ENCODE data around the gene C17orf75.
A peak's percentile ranks its signal among the peaks of the same experiment; 100 is the strongest.

Gene C17orf75

DNA sequence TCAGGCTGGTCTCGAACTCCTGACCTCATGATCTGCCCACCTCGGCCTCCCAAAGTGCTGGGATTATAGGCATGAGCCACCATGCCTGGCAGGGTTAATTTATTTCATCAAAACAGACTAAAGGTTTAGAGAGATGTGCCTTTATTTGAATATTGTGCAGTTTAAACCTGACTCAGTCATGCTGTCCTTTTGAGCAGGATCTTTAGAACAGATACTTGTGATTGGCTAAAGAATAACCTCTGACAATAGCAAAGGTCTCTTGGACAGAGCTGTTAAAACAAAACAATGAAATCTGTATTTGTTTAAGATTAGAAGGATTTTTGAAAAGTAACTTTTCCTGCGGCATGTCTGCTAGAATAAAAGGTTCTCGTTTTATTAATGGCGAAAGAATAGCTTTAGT lies 44.0 kb upstream of the C17orf75 start:
- no peak for DNase-seq
- Histone ChIP-seq H3K79me1 (replicated peaks; ENCODE audit: low read length, poor library complexity, severe bottlenecking) (peaks cover 6% of the 10 kb centered on the region), H4K8ac (ENCODE audit: low read length) (no peak overlapping the region), H2BK5ac (ENCODE audit: low read depth, low read length, poor library complexity, severe bottlenecking) (no peak overlapping the region), H3K9me3 (ENCODE audit: control insufficient read depth, low read length) (no peaks in the 10 kb centered on the region), H3K4me1 (ENCODE audit: control insufficient read depth, insufficient read depth, low read depth, low read length) (peaks cover 2% of the 10 kb centered on the region), H4K91ac (ENCODE audit: low read length) (no peak overlapping the region), H3K18ac (ENCODE audit: low read depth in 1 of 2, low read length in 2 of 2) (no peak overlapping the region), H2BK12ac (ENCODE audit: low read length in 2 of 2) (no peak overlapping the region), H3K9ac (ENCODE audit: low read length) (no peak overlapping the region), H2BK15ac (ENCODE audit: low read depth, poor library complexity, severe bottlenecking) (no peak overlapping the region), H2BK120ac (ENCODE audit: low read depth, low read length) (no peak overlapping the region), H2AK5ac (ENCODE audit: low read length, severe bottlenecking) (no peak overlapping the region), H2AFZ (ENCODE audit: low read depth, low read length) (no peak overlapping the region), H3K14ac (ENCODE audit: low read length in 2 of 2) (no peak overlapping the region), H3K4ac (ENCODE audit: low read depth in 1 of 2, low read length in 2 of 2) (no peak overlapping the region), H3K27ac (ENCODE audit: low read length, poor library complexity, severe bottlenecking) (no peak overlapping the region), H3K23ac (ENCODE audit: low read length in 2 of 2) (no peak overlapping the region), H3K4me2 (ENCODE audit: low read length, poor library complexity, severe bottlenecking) (no peak overlapping the region), H3K4me3 (ENCODE audit: insufficient read depth in 1 of 2, low read depth in 1 of 2, low read length in 2 of 2) (no peak overlapping the region), H3K36me3 (ENCODE audit: control insufficient read depth in 1 of 2, insufficient read depth in 2 of 2, low read depth in 1 of 2, low read length in 2 of 2) (peaks cover 9 to 63% of the 10 kb centered on the region in 2 experiments), H3K27me3 (ENCODE audit: control insufficient read depth in 1 of 2, insufficient read depth in 1 of 2, low read length in 2 of 2) (no peaks in the 10 kb centered on the region)
- WGBS = 97% methylated on average over 5 of the region's 5 CpGs

- Histone ChIP-seq H2BK5ac (ENCODE audit: low read depth, low read length, poor library complexity, severe bottlenecking) (no peak overlapping the region), H3K27ac (ENCODE audit: low read length, poor library complexity, severe bottlenecking) (no peak overlapping the region), H3K18ac (ENCODE audit: low read depth in 1 of 2, low read length in 2 of 2) (no peak overlapping the region), H4K8ac (ENCODE audit: low read length) (no peak overlapping the region), H3K79me1 (replicated peaks; ENCODE audit: low read length, poor library complexity, severe bottlenecking) (peaks cover 6% of the 10 kb centered on the region), H2AFZ (ENCODE audit: low read depth, low read length) (no peak overlapping the region), H3K14ac (ENCODE audit: low read length in 2 of 2) (no peak overlapping the region), H3K4ac (ENCODE audit: low read depth in 1 of 2, low read length in 2 of 2) (no peak overlapping the region), H3K23ac (ENCODE audit: low read length in 2 of 2) (no peak overlapping the region), H2BK12ac (ENCODE audit: low read length in 2 of 2) (no peak overlapping the region), H3K27me3 (ENCODE audit: control insufficient read depth in 1 of 2, insufficient read depth in 1 of 2, low read length in 2 of 2) (no peaks in the 10 kb centered on the region), H2AK5ac (ENCODE audit: low read length, severe bottlenecking) (no peak overlapping the region), H3K9me3 (ENCODE audit: control insufficient read depth, low read length) (no peaks in the 10 kb centered on the region), H3K9ac (ENCODE audit: low read length) (no peak overlapping the region), H3K36me3 (ENCODE audit: control insufficient read depth in 1 of 2, insufficient read depth in 2 of 2, low read depth in 1 of 2, low read length in 2 of 2) (peaks cover 12 to 71% of the 10 kb centered on the region in 2 experiments), H3K4me1 (ENCODE audit: control insufficient read depth, insufficient read depth, low read depth, low read length) (peaks cover 4% of the 10 kb centered on the region), H3K4me3 (ENCODE audit: insufficient read depth in 1 of 2, low read depth in 1 of 2, low read length in 2 of 2) (no peak overlapping the region), H3K4me2 (ENCODE audit: low read length, poor library complexity, severe bottlenecking) (no peak overlapping the region), H4K91ac (ENCODE audit: low read length) (no peak overlapping the region), H2BK15ac (ENCODE audit: low read depth, poor library complexity, severe bottlenecking) (no peak overlapping the region), H2BK120ac (ENCODE audit: low read depth, low read length) (no peak overlapping the region)
- 95% methylated on average over 4 of the region's 7 CpGs for WGBS
- no peak for DNase-seq
Measured at GRCh38 chr17:32385121-32385520, 43.1 kb upstream of the C17orf75 start.

DNA sequence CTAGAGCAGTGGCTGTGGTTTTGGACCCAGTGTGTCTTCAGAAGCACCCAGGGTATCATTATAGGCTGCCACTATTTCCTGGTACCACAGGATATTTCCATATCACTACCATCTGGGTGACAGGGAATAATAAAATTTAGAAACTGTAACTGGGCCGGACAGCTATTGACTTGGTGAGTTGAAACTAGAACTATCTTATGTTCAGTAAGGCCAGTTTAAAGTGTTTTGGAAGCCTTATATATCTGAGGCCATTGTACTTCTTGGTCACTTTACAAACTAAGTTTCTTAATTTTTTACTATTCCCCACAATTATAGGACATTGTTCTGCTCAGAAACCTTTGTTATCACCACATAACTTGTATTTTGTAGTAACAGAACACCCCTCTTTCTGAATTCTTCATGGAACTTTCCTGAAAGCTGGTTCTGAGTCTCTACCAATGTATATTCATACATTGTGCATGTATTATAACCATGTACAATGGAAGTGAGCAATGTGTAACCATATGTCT lies 42.0 kb upstream of the C17orf75 start:
- no peak for DNase-seq
- H2AK5ac ChIP-seq (ENCODE audit: low read length, severe bottlenecking) = no peak overlapping the region
- H2BK15ac ChIP-seq (ENCODE audit: low read depth, poor library complexity, severe bottlenecking) = no peak overlapping the region
- peaks cover 4% of the 10 kb centered on the region for H3K4me1 ChIP-seq (ENCODE audit: control insufficient read depth, insufficient read depth, low read depth, low read length)
- no peak overlapping the region for H3K23ac ChIP-seq (ENCODE audit: low read length in 2 of 2)
- H3K9me3 ChIP-seq (ENCODE audit: control insufficient read depth, low read length) = no peaks in the 10 kb centered on the region
- peaks cover 6% of the 10 kb centered on the region for H3K79me1 ChIP-seq (replicated peaks; ENCODE audit: low read length, poor library complexity, severe bottlenecking)
- no peak overlapping the region for H3K9ac ChIP-seq (ENCODE audit: low read length)
- no peaks in the 10 kb centered on the region for H3K27me3 ChIP-seq (ENCODE audit: control insufficient read depth in 1 of 2, insufficient read depth in 1 of 2, low read length in 2 of 2)
- H3K4me3 ChIP-seq (ENCODE audit: insufficient read depth in 1 of 2, low read depth in 1 of 2, low read length in 2 of 2) = no peak overlapping the region
- H3K27ac ChIP-seq (ENCODE audit: low read length, poor library complexity, severe bottlenecking) = no peak overlapping the region
- H2BK120ac ChIP-seq (ENCODE audit: low read depth, low read length) = no peak overlapping the region
- no peak overlapping the region for H2BK12ac ChIP-seq (ENCODE audit: low read length in 2 of 2)
- H3K4ac ChIP-seq (ENCODE audit: low read depth in 1 of 2, low read length in 2 of 2) = no peak overlapping the region
- H4K8ac ChIP-seq (ENCODE audit: low read length) = no peak overlapping the region
- H4K91ac ChIP-seq (ENCODE audit: low read length) = no peak overlapping the region
- H3K14ac ChIP-seq (ENCODE audit: low read length in 2 of 2) = no peak overlapping the region
- H2AFZ ChIP-seq (ENCODE audit: low read depth, low read length) = no peak overlapping the region
- H3K18ac ChIP-seq (ENCODE audit: low read depth in 1 of 2, low read length in 2 of 2) = no peak overlapping the region
- no peak overlapping the region for H3K4me2 ChIP-seq (ENCODE audit: low read length, poor library complexity, severe bottlenecking)
- WGBS = 100% methylated on average over 1 of the region's 1 CpG
- H3K36me3 ChIP-seq (ENCODE audit: control insufficient read depth in 1 of 2, insufficient read depth in 2 of 2, low read depth in 1 of 2, low read length in 2 of 2) = peaks cover 12 to 80% of the 10 kb centered on the region in 2 experiments
- no peak overlapping the region for H2BK5ac ChIP-seq (ENCODE audit: low read depth, low read length, poor library complexity, severe bottlenecking)

DNA sequence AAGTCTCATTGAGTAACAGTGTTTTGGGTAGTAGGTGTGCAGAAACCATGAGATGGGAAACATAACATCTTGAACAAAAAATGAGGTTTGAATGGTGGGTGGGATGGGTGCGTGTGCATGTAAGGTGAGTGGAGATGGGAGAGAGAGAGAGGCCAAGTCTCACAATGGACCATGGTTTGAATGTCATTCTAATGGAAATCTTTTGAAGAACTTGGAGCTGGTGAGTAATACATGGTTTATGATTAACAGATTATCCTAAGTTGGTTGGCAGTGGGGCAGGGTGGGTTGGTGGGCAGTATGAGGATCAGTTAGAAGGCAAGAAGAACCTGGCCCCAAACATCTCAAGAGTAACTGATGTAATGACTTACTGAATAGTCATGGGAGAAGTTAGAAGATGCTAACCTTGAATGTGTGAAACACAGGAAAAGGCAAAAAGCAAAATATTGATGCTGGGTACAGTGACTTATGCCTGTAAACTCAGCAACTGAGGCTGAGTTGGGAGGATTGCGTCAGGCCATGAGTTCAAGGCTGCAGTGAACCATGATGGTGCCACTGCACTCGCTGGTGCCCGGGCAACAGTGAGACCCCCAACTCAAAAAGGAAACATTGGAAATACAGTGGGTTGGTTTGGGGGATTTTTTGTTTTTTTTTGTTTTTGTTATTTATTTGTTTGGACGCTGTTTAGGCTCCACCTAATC lies 40.7 kb upstream of the C17orf75 start:
- Histone ChIP-seq H3K9me3 (ENCODE audit: control insufficient read depth, low read length) (no peaks in the 10 kb centered on the region), H3K4me3 (ENCODE audit: insufficient read depth in 1 of 2, low read depth in 1 of 2, low read length in 2 of 2) (no peak overlapping the region), H3K4ac (ENCODE audit: low read depth in 1 of 2, low read length in 2 of 2) (no peak overlapping the region), H2BK120ac (ENCODE audit: low read depth, low read length) (no peak overlapping the region), H4K91ac (ENCODE audit: low read length) (no peak overlapping the region), H3K27ac (ENCODE audit: low read length, poor library complexity, severe bottlenecking) (peak overlapping the region; percentile 5), H3K14ac (ENCODE audit: low read length in 2 of 2) (no peak overlapping the region), H3K9ac (ENCODE audit: low read length) (no peak overlapping the region), H3K4me2 (ENCODE audit: low read length, poor library complexity, severe bottlenecking) (no peak overlapping the region), H2BK15ac (ENCODE audit: low read depth, poor library complexity, severe bottlenecking) (no peak overlapping the region), H3K79me1 (replicated peaks; ENCODE audit: low read length, poor library complexity, severe bottlenecking) (peaks cover 2% of the 10 kb centered on the region), H2BK5ac (ENCODE audit: low read depth, low read length, poor library complexity, severe bottlenecking) (no peak overlapping the region), H3K18ac (ENCODE audit: low read depth in 1 of 2, low read length in 2 of 2) (no peak overlapping the region), H3K23ac (ENCODE audit: low read length in 2 of 2) (no peak overlapping the region), H3K36me3 (ENCODE audit: control insufficient read depth in 1 of 2, insufficient read depth in 2 of 2, low read depth in 1 of 2, low read length in 2 of 2) (peaks cover 6 to 80% of the 10 kb centered on the region in 2 experiments), H2AFZ (ENCODE audit: low read depth, low read length) (no peak overlapping the region), H2BK12ac (ENCODE audit: low read length in 2 of 2) (no peak overlapping the region), H4K8ac (ENCODE audit: low read length) (no peak overlapping the region), H3K27me3 (ENCODE audit: control insufficient read depth in 1 of 2, insufficient read depth in 1 of 2, low read length in 2 of 2) (no peaks in the 10 kb centered on the region), H2AK5ac (ENCODE audit: low read length, severe bottlenecking) (no peak overlapping the region), H3K4me1 (ENCODE audit: control insufficient read depth, insufficient read depth, low read depth, low read length) (peaks cover 4% of the 10 kb centered on the region)
- 99% methylated on average over 5 of the region's 5 CpGs for WGBS
- DNase-seq = no peak
